GM18517 (cell line): ENCODE results near the gene LRP5.

Experiments
- ATAC-seq: cut with Tn5 transposase; IDR thresholded peaks from one replicate; pipeline ENCODE4 v1.9.1; 2021; ENCODE audit warnings: mild to moderate bottlenecking, moderate library complexity; ENCODE audit not compliant: unreplicated experiment

Gene LRP5

GRCh38 chr11:68498321-68498720 is 185.9 kb downstream of the LRP5 start:
- no peak for ATAC-seq
